HFFc6 (cell line): ENCODE measurements around the gene KCNJ12. TPM values are rescaled to one million over a fixed set of nuclear protein-coding genes. Genes with fewer than 3 reads are reported as not detected.
"Not testable (repeated sequence)": the region's sequence is repeated elsewhere in the genome, so short reads cannot be mapped to it uniquely, and the experiment has no call there.

Source experiments
- DNase-seq: peaks from one replicate; pipeline ENCODE4 v3.0.0-alpha.2; 2018
- H3K27ac Mint-ChIP-seq: 2 replicates; pipeline ENCODE4 v1.8.0; 2020; ENCODE audit warnings: mild to moderate bottlenecking, mixed read lengths
- H3K27me3 Mint-ChIP-seq: 2 replicates; pipeline ENCODE4 v1.8.0; 2021; ENCODE audit warnings: mild to moderate bottlenecking, moderate library complexity, mixed read lengths; ENCODE audit not compliant: insufficient read depth
- H3K36me3 Mint-ChIP-seq: 2 replicates; pipeline ENCODE4 v1.8.0; 2021; ENCODE audit warnings: low read depth, mixed read lengths
- H3K4me1 Mint-ChIP-seq: 2 replicates; pipeline ENCODE4 v1.8.0; 2020; ENCODE audit warnings: low read depth, mixed read lengths
- H3K4me3 Mint-ChIP-seq: 2 replicates; pipeline ENCODE4 v1.8.0; 2020; ENCODE audit warnings: mild to moderate bottlenecking, moderate library complexity, mixed read lengths
- H3K9me3 Mint-ChIP-seq: 2 replicates; pipeline ENCODE4 v1.8.0; 2020; ENCODE audit warnings: mild to moderate bottlenecking, mixed read lengths
- total RNA-seq, 6 experiments: library from RNA; stranded (reverse); fragmentation: NEBNext Ultra II Directional; extraction: Animal tissue kit (Norgen Biotek cat#: 25700); gene quantifications; 2 replicates in 1 of 6; 3 replicates in 5 of 6; pipeline ENCODE4 v1.2.3, GENCODE V29; 2021

KCNJ12 gene
- total RNA-seq, 6 experiments from 2014 or later: not detected

- H3K27ac Mint-ChIP-seq, H3K4me3 Mint-ChIP-seq, DNase-seq, H3K27me3 Mint-ChIP-seq, H3K36me3 Mint-ChIP-seq, H3K9me3 Mint-ChIP-seq, H3K4me1 Mint-ChIP-seq: not testable (repeated sequence)
Measured at GRCh38 chr17:21409971-21410370, 33.8 kb downstream of the KCNJ12 start.

GRCh38 chr17:21410371-21410770 is 34.2 kb downstream of the KCNJ12 start:
- H3K4me3 Mint-ChIP-seq, H3K4me1 Mint-ChIP-seq, H3K27ac Mint-ChIP-seq, DNase-seq, H3K9me3 Mint-ChIP-seq, H3K27me3 Mint-ChIP-seq, H3K36me3 Mint-ChIP-seq: not testable (repeated sequence)

- not testable (repeated sequence) for H3K27me3 Mint-ChIP-seq, H3K36me3 Mint-ChIP-seq, H3K4me3 Mint-ChIP-seq, H3K9me3 Mint-ChIP-seq, H3K27ac Mint-ChIP-seq, DNase-seq, H3K4me1 Mint-ChIP-seq
Measured at GRCh38 chr17:21410906-21411678, 34.9 kb downstream of the KCNJ12 start.

- DNase-seq, H3K27me3 Mint-ChIP-seq, H3K36me3 Mint-ChIP-seq, H3K4me1 Mint-ChIP-seq, H3K9me3 Mint-ChIP-seq, H3K27ac Mint-ChIP-seq, H3K4me3 Mint-ChIP-seq: not testable (repeated sequence)
Measured at GRCh38 chr17:21411679-21412205, 35.6 kb downstream of the KCNJ12 start.

GRCh38 chr17:21412207-21412681 is 36.1 kb downstream of the KCNJ12 start:
- H3K36me3 Mint-ChIP-seq, H3K27me3 Mint-ChIP-seq, H3K4me3 Mint-ChIP-seq, H3K9me3 Mint-ChIP-seq, H3K4me1 Mint-ChIP-seq, H3K27ac Mint-ChIP-seq, DNase-seq: not testable (repeated sequence)

- H3K27me3 Mint-ChIP-seq, H3K4me3 Mint-ChIP-seq, DNase-seq, H3K27ac Mint-ChIP-seq, H3K9me3 Mint-ChIP-seq, H3K4me1 Mint-ChIP-seq, H3K36me3 Mint-ChIP-seq: not testable (repeated sequence)
Measured at GRCh38 chr17:21413570-21414279, 37.6 kb downstream of the KCNJ12 start.

- not testable (repeated sequence) for H3K36me3 Mint-ChIP-seq, H3K9me3 Mint-ChIP-seq, DNase-seq, H3K4me3 Mint-ChIP-seq, H3K27me3 Mint-ChIP-seq, H3K27ac Mint-ChIP-seq, H3K4me1 Mint-ChIP-seq
Measured at GRCh38 chr17:21414616-21415015, 38.5 kb downstream of the KCNJ12 start.

- not testable (repeated sequence) for H3K36me3 Mint-ChIP-seq, DNase-seq
Measured at GRCh38 chr17:21415166-21415990, 39.2 kb downstream of the KCNJ12 start.

GRCh38 chr17:21416471-21416981 is 40.4 kb downstream of the KCNJ12 start:
- DNase-seq, H3K27ac Mint-ChIP-seq, H3K4me1 Mint-ChIP-seq, H3K36me3 Mint-ChIP-seq, H3K27me3 Mint-ChIP-seq, H3K4me3 Mint-ChIP-seq, H3K9me3 Mint-ChIP-seq: not testable (repeated sequence)

More at GRCh38 chr17:21415166-21415990, 39.2 kb downstream of the KCNJ12 start:
- H3K4me3 Mint-ChIP-seq, H3K9me3 Mint-ChIP-seq, H3K27ac Mint-ChIP-seq, H3K27me3 Mint-ChIP-seq, H3K4me1 Mint-ChIP-seq: not testable (repeated sequence)

GRCh38 chr17:21417349-21417748 is 41.2 kb downstream of the KCNJ12 start:
- not testable (repeated sequence) for H3K36me3 Mint-ChIP-seq, H3K27me3 Mint-ChIP-seq, H3K9me3 Mint-ChIP-seq, H3K4me3 Mint-ChIP-seq, H3K4me1 Mint-ChIP-seq, DNase-seq, H3K27ac Mint-ChIP-seq
